ENCODE data around the gene CPAMD8.
"Not testable (repeated sequence)": the region's sequence is repeated elsewhere in the genome, so short reads cannot be mapped to it uniquely, and the experiment has no call there.

Gene CPAMD8

GRCh38 chr19:17037966-17038500 is 11.4 kb upstream of the CPAMD8 start:
- DNase-seq: no peak

GRCh38 chr19:17037184-17037583 is 10.6 kb upstream of the CPAMD8 start:
- no peak for DNase-seq

DNA sequence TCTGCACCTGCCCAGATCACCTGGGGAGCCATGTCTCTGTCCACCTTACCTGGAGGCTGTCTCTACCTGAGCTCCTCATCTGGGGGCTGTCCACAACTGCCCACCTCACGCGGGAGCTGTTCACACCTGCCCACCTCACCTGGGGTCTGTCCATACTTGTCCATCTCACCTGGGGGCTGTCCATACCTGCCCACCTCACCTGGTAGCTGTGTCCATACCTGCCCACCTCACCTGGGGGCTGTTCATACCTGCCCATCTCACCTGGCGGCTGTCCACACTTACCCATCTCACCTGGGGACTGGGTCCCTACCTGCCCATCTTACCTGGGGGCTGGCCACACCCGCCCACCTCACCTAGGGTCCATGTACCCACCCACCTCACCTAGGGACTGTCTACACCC is 10.0 kb upstream of the CPAMD8 start:
- no peak for DNase-seq

- DNase-seq: no peak
These were observed 9.3 kb upstream of the CPAMD8 start for GRCh38 chr19:17035842-17036424.

GRCh38 chr19:17031741-17032140 is 5.1 kb upstream of the CPAMD8 start:
- no peak for DNase-seq

GRCh38 chr19:17027535-17027975 is 945 bp upstream of the CPAMD8 start:
- no peak for DNase-seq

- no peak for DNase-seq
These were observed 485 bp downstream of the CPAMD8 start for GRCh38 chr19:17025991-17026658.

DNA sequence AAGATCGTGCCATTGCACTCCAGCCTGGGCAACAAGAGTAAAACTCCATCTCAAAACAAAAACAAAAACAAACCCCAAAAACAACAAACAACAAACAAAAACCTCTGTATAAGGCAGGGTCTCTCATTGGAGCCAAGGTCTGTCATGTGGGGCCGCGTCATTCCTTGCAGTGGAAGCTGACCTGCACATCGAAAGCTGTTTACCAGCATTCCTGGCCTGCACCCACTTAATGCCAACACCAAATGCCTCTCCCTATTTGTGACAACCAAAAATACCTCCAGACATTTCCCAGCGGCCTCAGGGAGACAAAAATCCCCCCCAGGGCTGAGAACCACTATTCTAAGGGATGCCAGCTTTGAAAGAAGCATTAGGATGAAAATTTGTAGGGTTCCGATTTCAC is 1.2 kb downstream of the CPAMD8 start:
- DNase-seq: no peak

DNA sequence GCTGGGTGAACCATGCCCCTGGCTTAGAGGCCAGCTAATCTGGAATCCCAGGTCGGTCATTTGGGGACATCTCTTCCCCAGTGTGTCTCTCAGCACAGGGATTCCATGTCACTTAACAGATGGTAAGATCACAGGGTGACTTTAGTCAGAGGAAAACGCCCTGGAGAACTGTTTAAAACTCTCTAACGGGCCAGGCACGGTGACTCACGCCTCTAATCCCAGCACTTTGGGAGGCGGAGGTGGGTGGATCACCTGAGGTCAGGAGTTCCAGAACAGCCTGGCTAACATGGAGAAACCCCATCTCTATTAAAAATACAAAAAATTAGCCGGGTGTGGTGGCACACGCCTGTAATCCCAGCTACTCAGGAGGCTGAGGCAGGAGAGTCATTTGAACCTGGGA is 1.7 kb downstream of the CPAMD8 start:
- DNase-seq: not testable (repeated sequence)

GRCh38 chr19:17023805-17024204 is 2.8 kb downstream of the CPAMD8 start:
- DNase-seq: no peak

DNA sequence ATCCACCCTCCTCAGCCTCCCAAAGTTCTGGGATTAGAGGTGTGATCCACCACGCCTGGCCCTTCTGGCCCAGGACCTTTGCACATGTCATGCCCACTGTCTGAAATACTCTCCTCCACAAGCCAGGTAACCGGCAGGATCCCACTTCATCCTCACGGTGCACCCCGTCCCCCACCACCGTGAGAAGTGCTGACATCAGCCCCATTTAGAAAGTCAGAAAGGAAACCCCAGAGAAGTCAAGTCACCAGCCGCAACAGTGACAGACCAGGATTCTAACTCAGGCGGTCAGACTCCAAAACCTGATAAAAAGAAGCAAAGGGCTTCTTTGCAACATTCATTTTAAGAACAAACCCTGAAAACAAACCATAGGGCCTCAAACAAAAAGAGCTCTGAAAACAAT is 3.9 kb downstream of the CPAMD8 start:
- DNase-seq: no peak

DNA sequence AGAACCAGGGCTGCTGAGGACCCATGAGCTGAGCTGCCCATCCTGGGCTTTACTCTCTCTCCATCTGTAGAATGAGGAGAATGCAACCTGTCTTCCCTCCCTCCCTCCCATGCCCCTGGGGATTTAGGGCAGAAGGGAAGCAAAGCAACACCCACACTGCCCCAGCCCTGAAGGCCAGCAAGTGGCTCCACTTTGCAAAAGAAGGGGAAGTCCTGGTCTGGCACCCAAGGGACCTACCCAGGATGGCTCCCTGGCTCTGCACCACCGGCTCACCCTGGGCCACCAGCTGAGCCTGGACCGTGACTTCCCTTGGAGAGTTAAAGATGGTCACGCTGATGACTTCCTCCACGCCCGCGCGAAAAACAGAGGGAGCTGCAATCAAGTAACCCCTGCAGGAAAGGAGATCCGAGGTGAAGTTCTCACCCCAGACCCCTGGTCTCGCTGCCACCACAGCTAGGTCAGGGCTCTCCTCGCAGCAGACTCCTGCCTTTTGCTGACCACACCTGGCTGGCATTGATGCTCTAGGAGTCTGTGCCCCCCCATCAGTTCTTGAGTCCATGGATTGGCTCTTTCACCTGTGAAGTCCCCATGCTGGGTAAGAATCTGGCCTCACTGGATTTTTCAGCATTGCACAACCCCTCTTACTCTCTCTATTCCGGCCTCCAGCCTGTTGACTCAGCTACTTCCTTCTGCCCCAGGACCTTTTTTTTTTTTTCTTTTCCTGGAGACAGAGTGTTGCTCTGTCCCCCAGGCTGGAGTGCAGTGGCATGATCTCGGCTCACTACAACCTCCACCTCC is 4.6 kb downstream of the CPAMD8 start:
- DNase-seq: no peak

DNA sequence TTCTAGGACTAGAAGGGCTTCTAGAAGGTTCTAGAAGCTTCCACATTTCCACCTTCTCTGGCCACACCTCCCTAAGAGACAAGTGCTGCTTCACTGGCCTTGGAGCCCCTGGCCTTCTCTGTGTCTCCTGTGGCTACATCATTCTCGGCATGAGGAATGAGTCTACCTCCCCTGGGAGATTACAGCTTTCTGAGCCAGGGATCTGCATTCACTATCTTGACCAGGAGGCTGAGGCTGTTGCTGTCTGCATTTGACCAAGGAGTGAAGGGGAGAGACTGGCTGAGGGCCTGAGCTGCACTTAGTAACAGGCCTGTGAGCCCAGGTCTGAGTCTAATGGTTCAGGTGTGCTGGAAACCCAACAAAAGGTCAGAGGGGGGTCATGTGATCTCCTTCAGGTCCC is 5.3 kb downstream of the CPAMD8 start:
- no peak for DNase-seq

- DNase-seq: no peak
These were observed 5.8 kb downstream of the CPAMD8 start for GRCh38 chr19:17020823-17021222.

GRCh38 chr19:17020385-17020784 is 6.2 kb downstream of the CPAMD8 start:
- DNase-seq: no peak

GRCh38 chr19:17014212-17014861 is 12.3 kb downstream of the CPAMD8 start:
- not testable (repeated sequence) for DNase-seq

DNA sequence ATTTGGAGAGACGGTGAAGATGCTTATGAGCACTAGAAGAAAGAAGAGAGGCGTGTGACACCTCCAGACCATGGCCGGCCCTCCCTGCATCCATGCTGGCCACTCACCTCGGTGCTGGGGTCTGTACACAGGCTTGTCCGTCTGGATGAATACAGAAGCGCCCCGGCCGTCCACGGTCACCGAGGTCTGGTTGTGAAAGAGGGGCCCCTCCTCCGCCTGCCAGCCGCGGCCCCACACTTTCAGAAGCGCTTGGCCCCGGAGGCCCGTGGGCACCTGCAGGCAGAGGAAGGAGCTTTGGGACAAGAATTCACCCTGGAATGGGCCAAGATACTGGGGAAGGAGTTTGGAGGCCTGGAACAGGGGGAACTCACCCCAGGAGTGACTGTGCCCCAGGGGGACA is 15.1 kb downstream of the CPAMD8 start:
- DNase-seq: no peak

DNA sequence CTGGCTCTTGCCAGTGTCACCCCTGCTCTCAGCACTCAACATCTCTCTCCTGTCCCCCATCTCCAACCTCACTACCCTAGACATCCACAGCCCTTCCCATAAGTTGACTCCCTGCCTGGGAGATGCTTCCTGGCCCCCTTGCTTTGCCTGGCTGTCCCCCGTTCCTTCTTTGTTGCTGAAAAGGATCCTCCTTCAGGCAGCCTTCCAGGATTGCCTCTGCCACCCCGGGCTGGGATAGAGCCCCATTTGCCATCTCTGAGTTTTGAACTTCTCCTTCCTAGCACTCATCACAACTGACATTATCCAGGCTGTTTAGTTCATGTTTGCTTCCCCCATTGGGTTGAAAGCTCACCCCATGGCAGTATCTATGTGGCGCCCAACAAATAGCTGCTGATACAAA is 20.0 kb downstream of the CPAMD8 start:
- no peak for DNase-seq

DNA sequence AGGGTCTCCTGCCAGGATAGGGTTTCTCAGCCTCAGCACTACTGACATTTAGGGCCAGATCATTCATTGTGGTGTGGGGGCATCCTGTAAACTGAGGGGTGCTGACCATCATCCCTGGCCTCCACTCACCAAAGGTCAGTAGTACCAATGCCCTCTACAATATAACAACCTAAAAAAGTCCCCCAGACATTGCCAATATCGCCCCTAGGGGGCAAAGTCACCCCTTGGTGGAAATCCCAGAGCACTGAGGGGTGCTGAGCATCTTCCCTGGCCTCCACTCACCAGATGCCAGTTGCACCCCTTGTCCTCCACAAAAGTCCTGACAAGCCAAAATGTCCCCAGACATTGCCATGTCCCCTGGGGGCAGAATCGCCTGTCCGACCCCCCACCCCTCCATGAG is 21.6 kb downstream of the CPAMD8 start:
- DNase-seq: no peak

DNA sequence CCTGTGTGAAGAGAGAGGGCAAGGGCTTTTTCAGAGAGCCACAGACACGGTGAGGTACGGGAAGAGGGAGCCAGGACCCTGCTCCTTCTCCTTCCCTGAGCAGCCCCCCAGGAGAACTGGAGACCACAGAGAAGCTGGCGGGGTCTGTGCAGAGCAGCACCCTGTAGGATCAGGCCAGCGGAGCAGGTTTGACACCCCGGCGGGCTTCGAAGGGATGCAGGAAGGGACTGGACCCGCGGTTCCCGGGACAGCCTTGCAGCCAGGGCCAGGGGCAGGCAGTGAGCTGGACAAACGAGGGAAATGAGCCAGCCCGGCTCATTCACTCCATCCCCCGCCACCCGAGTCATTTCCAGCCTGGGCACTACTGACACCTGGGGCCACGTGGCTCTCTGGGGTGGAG is 22.2 kb downstream of the CPAMD8 start:
- DNase-seq: no peak

GRCh38 chr19:17002455-17002854 is 24.2 kb downstream of the CPAMD8 start:
- no peak for DNase-seq

DNA sequence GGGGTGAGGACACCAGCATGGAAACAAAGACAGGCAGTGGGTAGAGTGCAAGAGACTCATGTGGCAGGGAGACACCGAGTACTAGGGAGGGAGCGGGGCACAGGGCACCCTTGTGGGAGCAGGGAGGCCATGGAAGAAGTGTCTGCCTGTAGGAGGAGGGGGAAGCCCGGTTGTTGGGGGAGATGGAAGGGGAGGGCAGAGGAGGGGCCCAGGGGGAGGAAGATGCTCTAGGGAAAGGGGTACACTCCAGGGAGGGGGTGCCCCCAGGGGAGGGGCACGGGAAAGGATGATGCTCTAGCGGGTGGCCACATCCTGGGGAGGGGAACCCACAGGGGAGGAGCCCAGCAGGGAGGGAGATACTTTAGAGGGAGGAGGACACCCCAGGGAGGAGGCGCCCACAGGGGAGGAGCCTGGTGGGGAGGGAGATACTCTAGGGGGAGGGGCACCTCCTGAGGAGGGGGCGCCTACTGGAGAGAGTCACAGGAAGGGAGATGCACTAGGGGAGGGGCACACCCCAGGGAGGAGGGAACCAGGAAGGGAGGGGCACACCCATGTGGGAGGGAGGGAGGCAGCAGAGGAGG is 24.9 kb downstream of the CPAMD8 start:
- DNase-seq: no peak

- DNase-seq: no peak
These were observed 27.9 kb downstream of the CPAMD8 start for GRCh38 chr19:16998635-16999194.

Measured in right hindlimb (tissue), 1 donor.